MM.1S (cell line): ENCODE data around the gene OSBP2.

Experiments used
- DNase-seq: peaks from one replicate; pipeline ENCODE4 v3.0.0-alpha.2; 2015
- H2AFZ ChIP-seq: fragments of 300-600 bp; sonication (generic); 2 replicates; pipeline ENCODE4 v1.6.0; 2016; ENCODE audit warnings: antibody characterized with exemption, low read length
- H3F3A ChIP-seq: fragments of 300-600 bp; sonication (generic); 2 replicates; pipeline ENCODE4 v1.6.1; 2016; ENCODE audit warnings: mild to moderate bottlenecking, antibody characterized with exemption, low read length, moderate library complexity, mixed read lengths; ENCODE audit not compliant: insufficient read depth
- H3K27ac ChIP-seq: fragments of 300-600 bp; sonication (generic); 2 replicates; pipeline ENCODE4 v1.5.1; 2016; ENCODE audit warnings: mild to moderate bottlenecking, low read length
- H3K27me3 ChIP-seq: fragments of 300-600 bp; sonication (generic); replicated peaks from 2 replicates; pipeline ENCODE4 v1.6.0; 2016; ENCODE audit warnings: low read length; ENCODE audit not compliant: insufficient read depth
- H3K36me3 ChIP-seq: fragments of 300-600 bp; sonication (generic); replicated peaks from 2 replicates; pipeline ENCODE4 v1.6.1; 2016; ENCODE audit warnings: mild to moderate bottlenecking, low read length, mixed read lengths; ENCODE audit not compliant: insufficient read depth
- H3K4me1 ChIP-seq: fragments of 300-600 bp; sonication (generic); 2 replicates; pipeline ENCODE4 v1.6.1; 2016; ENCODE audit warnings: low read length, mixed read lengths
- H3K4me2 ChIP-seq: fragments of 300-600 bp; sonication (generic); 2 replicates; pipeline ENCODE4 v1.6.0; 2016; ENCODE audit warnings: low read depth, low read length
- H3K4me3 ChIP-seq: fragments of 300-600 bp; sonication (generic); 2 replicates; pipeline ENCODE4 v1.5.1; 2016; ENCODE audit warnings: low read length, mixed read lengths
- H3K79me2 ChIP-seq: fragments of 300-600 bp; sonication (generic); 2 replicates; pipeline ENCODE4 v1.6.1; 2016; ENCODE audit warnings: mixed run types, low read length, mixed read lengths
- H3K9ac ChIP-seq: fragments of 300-600 bp; sonication (generic); 2 replicates; pipeline ENCODE4 v1.6.1; 2016; ENCODE audit warnings: low read length, mixed read lengths
- H3K9me2 ChIP-seq: fragments of 300-600 bp; sonication (generic); replicated peaks from 2 replicates; pipeline ENCODE4 v1.6.1; 2016; ENCODE audit warnings: mild to moderate bottlenecking, low read length, mixed read lengths; ENCODE audit not compliant: insufficient read depth
- H3K9me3 ChIP-seq: fragments of 300-600 bp; sonication (generic); replicated peaks from 2 replicates; pipeline ENCODE4 v1.6.1; 2016; ENCODE audit warnings: mild to moderate bottlenecking, low read length, mixed read lengths; ENCODE audit not compliant: insufficient read depth
- H4K20me1 ChIP-seq: fragments of 300-600 bp; sonication (generic); 2 replicates; pipeline ENCODE4 v1.6.1; 2016; ENCODE audit warnings: mild to moderate bottlenecking, low read length, moderate library complexity, mixed read lengths; ENCODE audit not compliant: insufficient read depth
- EZH2 ChIP-seq: fragments of 300-600 bp; sonication (generic); optimal IDR thresholded peaks from 2 replicates; pipeline ENCODE3; 2017; ENCODE audit warnings: low read depth, mild to moderate bottlenecking, antibody characterized with exemption, low read length, mixed read lengths
- EZH2phosphoT487 ChIP-seq: fragments of 300-600 bp; sonication (generic); IDR thresholded peaks from 2 replicates; pipeline ENCODE4 v1.6.1; 2018; ENCODE audit warnings: antibody characterized with exemption, low read length
- TF ChIP-seq, protein P1 (sequence below): fragments of 300-600 bp; sonication (generic); IDR thresholded peaks from 2 replicates; pipeline ENCODE4 v1.5.1; 2016; ENCODE audit warnings: antibody characterized with exemption, low read length, mixed read lengths

The OSBP2 gene

GRCh38 chr22:30648825-30649224, 45.8 kb upstream of the OSBP2 start:
- no peaks in the 10 kb centered on the region for H3K4me1 ChIP-seq
- no peak overlapping the region for H3K4me2 ChIP-seq
- H3K79me2 ChIP-seq, result no peaks in the 10 kb centered on the region
- TF ChIP-seq EZH2phosphoT487, result no peak
- TF ChIP-seq, protein P1, sequence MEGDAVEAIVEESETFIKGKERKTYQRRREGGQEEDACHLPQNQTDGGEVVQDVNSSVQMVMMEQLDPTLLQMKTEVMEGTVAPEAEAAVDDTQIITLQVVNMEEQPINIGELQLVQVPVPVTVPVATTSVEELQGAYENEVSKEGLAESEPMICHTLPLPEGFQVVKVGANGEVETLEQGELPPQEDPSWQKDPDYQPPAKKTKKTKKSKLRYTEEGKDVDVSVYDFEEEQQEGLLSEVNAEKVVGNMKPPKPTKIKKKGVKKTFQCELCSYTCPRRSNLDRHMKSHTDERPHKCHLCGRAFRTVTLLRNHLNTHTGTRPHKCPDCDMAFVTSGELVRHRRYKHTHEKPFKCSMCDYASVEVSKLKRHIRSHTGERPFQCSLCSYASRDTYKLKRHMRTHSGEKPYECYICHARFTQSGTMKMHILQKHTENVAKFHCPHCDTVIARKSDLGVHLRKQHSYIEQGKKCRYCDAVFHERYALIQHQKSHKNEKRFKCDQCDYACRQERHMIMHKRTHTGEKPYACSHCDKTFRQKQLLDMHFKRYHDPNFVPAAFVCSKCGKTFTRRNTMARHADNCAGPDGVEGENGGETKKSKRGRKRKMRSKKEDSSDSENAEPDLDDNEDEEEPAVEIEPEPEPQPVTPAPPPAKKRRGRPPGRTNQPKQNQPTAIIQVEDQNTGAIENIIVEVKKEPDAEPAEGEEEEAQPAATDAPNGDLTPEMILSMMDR, result no peak
- H3F3A ChIP-seq, result no peaks in the 10 kb centered on the region
- H3K9ac ChIP-seq, result no peak overlapping the region
- no peak overlapping the region for H2AFZ ChIP-seq
- H4K20me1 ChIP-seq, result no peaks in the 10 kb centered on the region
- H3K9me3 ChIP-seq, result no peaks in the 10 kb centered on the region
- no peaks in the 10 kb centered on the region for H3K9me2 ChIP-seq
- no peaks in the 10 kb centered on the region for H3K36me3 ChIP-seq
- no peaks in the 10 kb centered on the region for H3K27me3 ChIP-seq
- DNase-seq, result no peak
- no peak overlapping the region for H3K4me3 ChIP-seq
- no peak overlapping the region for H3K27ac ChIP-seq

GRCh38 chr22:30649430-30650007, 45.2 kb upstream of the OSBP2 start:
- no peaks in the 10 kb centered on the region for H3K9me3 ChIP-seq
- H3K27me3 ChIP-seq, result no peaks in the 10 kb centered on the region
- no peak overlapping the region for H3K4me2 ChIP-seq
- H3K79me2 ChIP-seq, result no peaks in the 10 kb centered on the region
- no peaks in the 10 kb centered on the region for H3K36me3 ChIP-seq
- no peaks in the 10 kb centered on the region for H3F3A ChIP-seq
- TF ChIP-seq EZH2 (no peak), EZH2phosphoT487 (no peak)
- TF ChIP-seq, protein P1, result no peak
- H3K4me1 ChIP-seq, result no peaks in the 10 kb centered on the region
- no peak overlapping the region for H3K9ac ChIP-seq
- H3K9me2 ChIP-seq, result no peaks in the 10 kb centered on the region
- H4K20me1 ChIP-seq, result no peaks in the 10 kb centered on the region
- DNase-seq, result no peak
- H3K27ac ChIP-seq, result no peak overlapping the region
- no peak overlapping the region for H3K4me3 ChIP-seq
- no peak overlapping the region for H2AFZ ChIP-seq

DNA sequence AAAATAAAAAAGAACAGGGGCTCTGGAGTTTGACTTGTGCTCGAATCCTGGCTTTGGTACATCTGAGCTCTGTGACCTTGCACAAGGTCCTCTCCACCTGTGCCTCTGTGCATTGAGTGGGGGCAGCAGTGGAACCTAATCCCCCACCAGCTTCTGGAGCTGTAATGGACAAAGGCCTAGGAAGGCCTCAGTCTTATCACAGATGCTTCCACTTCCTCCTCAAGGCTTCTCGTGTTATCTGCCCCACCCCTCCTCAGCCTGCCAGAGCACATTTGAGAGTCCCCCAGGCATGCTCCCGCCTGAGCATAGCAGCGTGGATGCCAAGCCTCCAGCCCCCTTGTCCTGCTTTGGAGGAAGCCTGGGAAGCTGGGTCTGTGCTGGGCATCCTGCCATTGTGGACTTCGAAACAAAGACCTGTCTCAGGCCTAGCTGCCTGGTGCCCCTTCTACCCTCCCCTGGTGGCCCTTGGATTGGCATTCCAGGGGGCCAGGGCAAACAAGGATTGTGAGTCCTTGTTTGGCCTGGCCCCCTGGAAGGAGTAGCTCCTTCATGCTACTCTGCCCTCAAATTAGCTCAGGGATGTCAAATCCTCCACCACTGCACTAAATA, 44.1 kb upstream of the OSBP2 start:
- TF ChIP-seq EZH2phosphoT487 (no peak), EZH2 (no peak)
- TF ChIP-seq, protein P1, result no peak
- Histone ChIP-seq H3K4me2 (no peak overlapping the region), H3K9me3 (no peaks in the 10 kb centered on the region), H3K79me2 (no peaks in the 10 kb centered on the region), H3K4me3 (no peak overlapping the region), H3K36me3 (no peaks in the 10 kb centered on the region), H2AFZ (no peak overlapping the region), H3F3A (no peaks in the 10 kb centered on the region), H3K27ac (no peak overlapping the region), H3K9me2 (no peaks in the 10 kb centered on the region), H3K9ac (no peak overlapping the region), H3K27me3 (no peaks in the 10 kb centered on the region), H4K20me1 (no peaks in the 10 kb centered on the region), H3K4me1 (no peaks in the 10 kb centered on the region)
- DNase-seq, result no peak
